DMS 273 treated with DMSO at 0.1 percent for 48 hours (cell line): ENCODE measurements around the gene PWP1.
A peak's percentile ranks its signal among the peaks of the same experiment; 100 is the strongest.

Experiments used
- DNase-seq: peaks from one replicate; lab custom pipeline; 2025; lab: John Stamatoyannopoulos, UW

Gene PWP1

GRCh38 chr12:107685360-107686248 is at the start of gene PWP1:
Gene PWP1, plus strand, starts transcription at chr12:107685799. Its CDS starts 101 bp downstream, at chr12:107685900.
- peak; percentile 60 for DNase-seq

- no peak for DNase-seq
Observed at GRCh38 chr12:107641154-107641553, 44.4 kb upstream of the PWP1 start.

- DNase-seq, result no peak
Observed at GRCh38 chr12:107642240-107642639, 43.4 kb upstream of the PWP1 start.

GRCh38 chr12:107645630-107646333 is 39.8 kb upstream of the PWP1 start:
- DNase-seq, result no peak

GRCh38 chr12:107646436-107646835 is 39.2 kb upstream of the PWP1 start:
- no peak for DNase-seq

- DNase-seq, result no peak
Observed at GRCh38 chr12:107649661-107650061, 35.9 kb upstream of the PWP1 start.

GRCh38 chr12:107650977-107651376 is 34.6 kb upstream of the PWP1 start:
- DNase-seq, result no peak

- DNase-seq, result no peak
Observed at GRCh38 chr12:107651571-107652449, 33.8 kb upstream of the PWP1 start.

GRCh38 chr12:107653519-107653918 is 32.1 kb upstream of the PWP1 start:
- DNase-seq, result no peak

GRCh38 chr12:107654873-107655272 is 30.7 kb upstream of the PWP1 start:
- no peak for DNase-seq

- no peak for DNase-seq
Observed at GRCh38 chr12:107655281-107656065, 30.1 kb upstream of the PWP1 start.

- DNase-seq, result no peak
Observed at GRCh38 chr12:107656302-107656701, 29.3 kb upstream of the PWP1 start.

- DNase-seq, result no peak
Observed at GRCh38 chr12:107657133-107657532, 28.5 kb upstream of the PWP1 start.

- DNase-seq, result no peak
Observed at GRCh38 chr12:107657621-107658020, 28.0 kb upstream of the PWP1 start.

- no peak for DNase-seq
Observed at GRCh38 chr12:107660235-107660634, 25.4 kb upstream of the PWP1 start.

GRCh38 chr12:107660861-107661415 is 24.7 kb upstream of the PWP1 start:
- DNase-seq, result no peak

- no peak for DNase-seq
Observed at GRCh38 chr12:107661830-107662229, 23.8 kb upstream of the PWP1 start.

GRCh38 chr12:107662484-107662883 is 23.1 kb upstream of the PWP1 start:
- DNase-seq, result no peak

- DNase-seq, result no peak
Observed at GRCh38 chr12:107663277-107663676, 22.3 kb upstream of the PWP1 start.

- no peak for DNase-seq
Observed at GRCh38 chr12:107666009-107666408, 19.6 kb upstream of the PWP1 start.

GRCh38 chr12:107667464-107667863 is 18.1 kb upstream of the PWP1 start:
- DNase-seq, result no peak
